ENCODE measurements around the gene MTIF3.

The MTIF3 gene

GRCh38 chr13:27432611-27433210, 17.7 kb downstream of the MTIF3 start:
- H3K4me1 ChIP-seq (ENCODE audit: control insufficient read depth, insufficient read depth, low read length) = no peaks in the 10 kb centered on the region
- H3K27ac ChIP-seq (ENCODE audit: extremely low read depth, low read depth, low read length) = no peak overlapping the region
- H3K4me3 ChIP-seq (ENCODE audit: low read depth, low read length) = no peak overlapping the region
- POLR2A ChIA-PET = no interaction called here
- CTCF ChIA-PET = interaction anchor here (0.6 to 0.7 kb wide), 2 partner anchors 51 to 460 kb away, joined by 3 read pairs; no protein-coding TSS in a partner anchor
- no peak for TF ChIP-seq ZNF518A (tag by site-specific recombination; conservative IDR thresholded peaks at IDR 0.05; ENCODE audit: low read depth)
- no peak for TF ChIP-seq ZNF529 (tag by site-specific recombination; IDR thresholded peaks at IDR 0.05; ENCODE audit: insufficient replicate concordance)
- TF ChIP-seq BCL11A (tag by site-specific recombination; IDR thresholded peaks at IDR 0.05; ENCODE audit: low read depth) = no peak
- no peak for TF ChIP-seq ZNF426 (tag by site-specific recombination; IDR thresholded peaks at IDR 0.05)
- no peak for TF ChIP-seq GLIS1 (tag by site-specific recombination; IDR thresholded peaks at IDR 0.05)
- TF ChIP-seq ZNF138 (tag by site-specific recombination; IDR thresholded peaks at IDR 0.05; ENCODE audit: borderline replicate concordance) = no peak
- TF ChIP-seq ZNF146 (tag by site-specific recombination; IDR thresholded peaks at IDR 0.05) = no peak
- no peak for TF ChIP-seq ZNF121 (tag by site-specific recombination; IDR thresholded peaks at IDR 0.05)
- TF ChIP-seq ZNF157 (tag by site-specific recombination; IDR thresholded peaks at IDR 0.05) = no peak
- no peak for TF ChIP-seq ZNF777 (tag by site-specific recombination; IDR thresholded peaks at IDR 0.05; ENCODE audit: borderline replicate concordance)
- H3K36me3 ChIP-seq (ENCODE audit: control insufficient read depth in 2 of 2, insufficient read depth in 1 of 2, low read length in 2 of 2) = peaks cover 26 to 94% of the 10 kb centered on the region in 2 experiments
- no peaks in the 10 kb centered on the region for H3K9me3 ChIP-seq (ENCODE audit: control insufficient read depth, insufficient read depth, low read depth, low read length)

GRCh38 chr13:27432180-27432579, 18.2 kb downstream of the MTIF3 start:
- ChIA-PET POLR2A (interaction anchor here (0.6 kb wide), 1 partner anchor 28 kb away, joined by 3 read pairs; no protein-coding TSS in a partner anchor), CTCF (no interaction called here)
- no peak overlapping the region for H3K27ac ChIP-seq (ENCODE audit: extremely low read depth, low read depth, low read length)
- H3K4me1 ChIP-seq (ENCODE audit: control insufficient read depth, insufficient read depth, low read length) = no peaks in the 10 kb centered on the region
- peaks cover 28 to 95% of the 10 kb centered on the region in 2 experiments for H3K36me3 ChIP-seq (ENCODE audit: control insufficient read depth in 2 of 2, insufficient read depth in 1 of 2, low read length in 2 of 2)
- H3K9me3 ChIP-seq (ENCODE audit: control insufficient read depth, insufficient read depth, low read depth, low read length) = no peaks in the 10 kb centered on the region
- H3K4me3 ChIP-seq (ENCODE audit: low read depth, low read length) = no peak overlapping the region
- no peak for TF ChIP-seq SETDB1 (IDR thresholded peaks at IDR 0.05; ENCODE audit: insufficient read length, low read length)
- no peak for TF ChIP-seq KLF9 (tag by site-specific recombination; IDR thresholded peaks at IDR 0.05; ENCODE audit: low read depth)
- no peak for TF ChIP-seq AEBP2 (tag by site-specific recombination; IDR thresholded peaks at IDR 0.05; ENCODE audit: borderline replicate concordance)
- no peak for TF ChIP-seq ZNF335 (tag by site-specific recombination; conservative IDR thresholded peaks at IDR 0.05)
- TF ChIP-seq ZNF488 (tag by site-specific recombination; IDR thresholded peaks at IDR 0.05) = no peak
- no peak for TF ChIP-seq ZNF530 (tag by site-specific recombination; IDR thresholded peaks at IDR 0.05; ENCODE audit: low read depth)
- TF ChIP-seq ZNF571 (tag by site-specific recombination; IDR thresholded peaks at IDR 0.05) = no peak
- TF ChIP-seq KLF8 (tag by site-specific recombination; IDR thresholded peaks at IDR 0.05) = no peak
- no peak for TF ChIP-seq ZNF24 (tag by site-specific recombination; IDR thresholded peaks at IDR 0.05)
- TF ChIP-seq ZFHX2 (tag by site-specific recombination; conservative IDR thresholded peaks at IDR 0.05) = no peak
- no peak for TF ChIP-seq ZNF416 (tag by site-specific recombination; IDR thresholded peaks at IDR 0.05)
- TF ChIP-seq ZSCAN23 (tag by site-specific recombination; IDR thresholded peaks at IDR 0.05) = no peak
- TF ChIP-seq ZNF214 (tag by site-specific recombination; IDR thresholded peaks at IDR 0.05; ENCODE audit: borderline replicate concordance) = no peak
- TF ChIP-seq ZNF596 (tag by site-specific recombination; IDR thresholded peaks at IDR 0.05) = no peak
- no peak for TF ChIP-seq ZNF423 (tag by site-specific recombination; IDR thresholded peaks at IDR 0.05)
- TF ChIP-seq BCL6B (tag by site-specific recombination; IDR thresholded peaks at IDR 0.05) = no peak
- no peak for TF ChIP-seq ZNF561 (tag by site-specific recombination; IDR thresholded peaks at IDR 0.05; ENCODE audit: borderline replicate concordance)
- no peak for TF ChIP-seq ZNF223 (tag by site-specific recombination; IDR thresholded peaks at IDR 0.05)
